ENCODE results near the gene NYAP1.

The NYAP1 gene

DNA sequence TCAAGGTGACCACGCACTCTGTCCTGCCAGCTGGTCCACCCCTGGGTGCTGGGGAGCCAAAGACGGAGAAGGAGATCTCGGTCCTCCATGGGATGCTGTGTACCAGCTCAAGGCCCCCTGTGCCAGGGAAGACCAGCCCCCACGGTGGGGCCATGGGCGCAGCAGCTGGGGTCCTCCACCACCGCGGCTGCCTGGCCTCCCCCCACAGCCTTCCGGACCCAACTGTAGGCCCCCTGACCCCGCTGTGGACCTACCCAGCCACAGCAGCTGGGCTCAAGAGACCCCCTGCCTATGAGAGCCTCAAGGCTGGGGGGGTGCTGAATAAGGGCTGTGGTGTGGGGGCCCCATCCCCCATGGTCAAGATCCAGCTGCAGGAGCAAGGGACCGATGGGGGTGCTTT lies 5.4 kb downstream of the NYAP1 start:
- TF ChIP-seq BCL11B (tag by site-specific recombination; IDR thresholded peaks at IDR 0.05; ENCODE audit: low read depth) (no peak; the same call in 1 of the 2 replicates), ZBTB17 (tag by site-specific recombination; IDR thresholded peaks at IDR 0.05) (no peak)
- CTCF ChIA-PET = interaction anchor here (0.5 to 1.0 kb wide), 2 partner anchors 20 to 82 kb away, joined by 3 to 7 read pairs; no protein-coding TSS in a partner anchor
- POLR2A ChIA-PET = interaction anchor here (1.0 kb wide), 1 partner anchor 15 kb away, joined by 3 read pairs; no protein-coding TSS in a partner anchor
- Histone ChIP-seq H3K27ac (ENCODE audit: extremely low read depth, low read depth, low read length) (no peak overlapping the region), H3K4me1 (ENCODE audit: control insufficient read depth, insufficient read depth, low read length) (no peaks in the 10 kb centered on the region), H3K4me3 (ENCODE audit: low read depth, low read length) (no peak overlapping the region), H3K36me3 (ENCODE audit: control insufficient read depth in 2 of 2, insufficient read depth in 1 of 2, low read length in 2 of 2) (no peaks in the 10 kb centered on the region), H3K9me3 (ENCODE audit: control insufficient read depth, insufficient read depth, low read depth, low read length) (no peaks in the 10 kb centered on the region)

DNA sequence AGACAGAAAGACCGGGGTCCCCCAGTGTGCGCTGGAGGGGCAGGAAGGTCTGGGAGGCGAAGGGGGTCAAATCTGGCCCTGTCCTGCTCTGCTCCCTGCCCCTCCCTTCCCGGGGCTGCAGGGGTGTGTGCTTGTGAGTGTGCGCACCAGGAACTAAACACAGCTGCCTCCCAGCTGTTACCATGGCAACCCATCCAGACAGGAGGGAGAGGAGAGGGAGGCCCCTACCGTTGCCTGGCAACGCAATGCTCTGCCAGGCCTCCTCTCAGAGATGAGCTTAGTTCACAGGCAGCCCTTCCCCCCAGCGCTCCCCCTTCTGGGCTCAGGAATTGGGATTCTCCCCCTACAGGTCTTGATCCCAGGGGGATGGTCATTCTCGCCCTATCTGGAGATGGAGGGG lies 6.1 kb downstream of the NYAP1 start:
- Histone ChIP-seq H3K4me1 (ENCODE audit: control insufficient read depth, insufficient read depth, low read length) (no peaks in the 10 kb centered on the region), H3K4me3 (ENCODE audit: low read depth, low read length) (no peak overlapping the region), H3K27ac (ENCODE audit: extremely low read depth, low read depth, low read length) (no peak overlapping the region), H3K36me3 (ENCODE audit: control insufficient read depth in 2 of 2, insufficient read depth in 1 of 2, low read length in 2 of 2) (no peaks in the 10 kb centered on the region), H3K9me3 (ENCODE audit: control insufficient read depth, insufficient read depth, low read depth, low read length) (no peaks in the 10 kb centered on the region)
- POLR2A ChIA-PET = interaction anchor here (0.6 to 1.0 kb wide), 5 partner anchors 9 to 61 kb away, joined by 3 to 5 read pairs (median 3); partner anchors contain the start of genes MEPCE, TSC22D4 and ZCWPW1
- CTCF ChIA-PET = interaction anchor here (0.8 to 1.1 kb wide), 4 partner anchors 13 to 69 kb away, joined by 3 to 7 read pairs (median 4); no protein-coding TSS in a partner anchor
- TF ChIP-seq GLIS2 (tag by site-specific recombination; IDR thresholded peaks at IDR 0.05) (no peak), ZNF324 (tag by site-specific recombination; IDR thresholded peaks at IDR 0.05) (no peak), KLF10 (tag by site-specific recombination; IDR thresholded peaks at IDR 0.05) (peak; percentile 63; the same call in 1 of the 2 replicates), MYNN (tag by site-specific recombination; IDR thresholded peaks at IDR 0.05; ENCODE audit: borderline replicate concordance) (peak; percentile 88), ZNF561 (tag by site-specific recombination; IDR thresholded peaks at IDR 0.05; ENCODE audit: borderline replicate concordance) (no peak), ZNF2 (tag by site-specific recombination; IDR thresholded peaks at IDR 0.05) (peak; percentile 62; the same call in 1 of the 2 replicates), ZNF514 (tag by site-specific recombination; IDR thresholded peaks at IDR 0.05) (no peak), KLF16 (tag by site-specific recombination; IDR thresholded peaks at IDR 0.05) (0 out of 2 replicates have a peak, but pooled peaks have one; percentile 30), KLF9 (tag by site-specific recombination; IDR thresholded peaks at IDR 0.05; ENCODE audit: low read depth) (peak; percentile 45)
- TF ChIP-seq, protein P1, sequence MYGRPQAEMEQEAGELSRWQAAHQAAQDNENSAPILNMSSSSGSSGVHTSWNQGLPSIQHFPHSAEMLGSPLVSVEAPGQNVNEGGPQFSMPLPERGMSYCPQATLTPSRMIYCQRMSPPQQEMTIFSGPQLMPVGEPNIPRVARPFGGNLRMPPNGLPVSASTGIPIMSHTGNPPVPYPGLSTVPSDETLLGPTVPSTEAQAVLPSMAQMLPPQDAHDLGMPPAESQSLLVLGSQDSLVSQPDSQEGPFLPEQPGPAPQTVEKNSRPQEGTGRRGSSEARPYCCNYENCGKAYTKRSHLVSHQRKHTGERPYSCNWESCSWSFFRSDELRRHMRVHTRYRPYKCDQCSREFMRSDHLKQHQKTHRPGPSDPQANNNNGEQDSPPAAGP (tag by site-specific recombination; IDR thresholded peaks at IDR 0.05) = no peak; the same call in 1 of the 2 replicates
- TF ChIP-seq, protein P2, sequence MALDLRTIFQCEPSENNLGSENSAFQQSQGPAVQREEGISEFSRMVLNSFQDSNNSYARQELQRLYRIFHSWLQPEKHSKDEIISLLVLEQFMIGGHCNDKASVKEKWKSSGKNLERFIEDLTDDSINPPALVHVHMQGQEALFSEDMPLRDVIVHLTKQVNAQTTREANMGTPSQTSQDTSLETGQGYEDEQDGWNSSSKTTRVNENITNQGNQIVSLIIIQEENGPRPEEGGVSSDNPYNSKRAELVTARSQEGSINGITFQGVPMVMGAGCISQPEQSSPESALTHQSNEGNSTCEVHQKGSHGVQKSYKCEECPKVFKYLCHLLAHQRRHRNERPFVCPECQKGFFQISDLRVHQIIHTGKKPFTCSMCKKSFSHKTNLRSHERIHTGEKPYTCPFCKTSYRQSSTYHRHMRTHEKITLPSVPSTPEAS (tag by site-specific recombination; IDR thresholded peaks at IDR 0.05) = peak; percentile 38; the same call in 1 of the 2 replicates
- TF ChIP-seq, protein P3, sequence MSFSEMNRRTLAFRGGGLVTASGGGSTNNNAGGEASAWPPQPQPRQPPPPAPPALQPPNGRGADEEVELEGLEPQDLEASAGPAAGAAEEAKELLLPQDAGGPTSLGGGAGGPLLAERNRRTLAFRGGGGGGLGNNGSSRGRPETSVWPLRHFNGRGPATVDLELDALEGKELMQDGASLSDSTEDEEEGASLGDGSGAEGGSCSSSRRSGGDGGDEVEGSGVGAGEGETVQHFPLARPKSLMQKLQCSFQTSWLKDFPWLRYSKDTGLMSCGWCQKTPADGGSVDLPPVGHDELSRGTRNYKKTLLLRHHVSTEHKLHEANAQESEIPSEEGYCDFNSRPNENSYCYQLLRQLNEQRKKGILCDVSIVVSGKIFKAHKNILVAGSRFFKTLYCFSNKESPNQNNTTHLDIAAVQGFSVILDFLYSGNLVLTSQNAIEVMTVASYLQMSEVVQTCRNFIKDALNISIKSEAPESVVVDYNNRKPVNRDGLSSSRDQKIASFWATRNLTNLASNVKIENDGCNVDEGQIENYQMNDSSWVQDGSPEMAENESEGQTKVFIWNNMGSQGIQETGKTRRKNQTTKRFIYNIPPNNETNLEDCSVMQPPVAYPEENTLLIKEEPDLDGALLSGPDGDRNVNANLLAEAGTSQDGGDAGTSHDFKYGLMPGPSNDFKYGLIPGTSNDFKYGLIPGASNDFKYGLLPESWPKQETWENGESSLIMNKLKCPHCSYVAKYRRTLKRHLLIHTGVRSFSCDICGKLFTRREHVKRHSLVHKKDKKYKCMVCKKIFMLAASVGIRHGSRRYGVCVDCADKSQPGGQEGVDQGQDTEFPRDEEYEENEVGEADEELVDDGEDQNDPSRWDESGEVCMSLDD (tag by site-specific recombination; IDR thresholded peaks at IDR 0.05) = no peak
- TF ChIP-seq, protein P4, sequence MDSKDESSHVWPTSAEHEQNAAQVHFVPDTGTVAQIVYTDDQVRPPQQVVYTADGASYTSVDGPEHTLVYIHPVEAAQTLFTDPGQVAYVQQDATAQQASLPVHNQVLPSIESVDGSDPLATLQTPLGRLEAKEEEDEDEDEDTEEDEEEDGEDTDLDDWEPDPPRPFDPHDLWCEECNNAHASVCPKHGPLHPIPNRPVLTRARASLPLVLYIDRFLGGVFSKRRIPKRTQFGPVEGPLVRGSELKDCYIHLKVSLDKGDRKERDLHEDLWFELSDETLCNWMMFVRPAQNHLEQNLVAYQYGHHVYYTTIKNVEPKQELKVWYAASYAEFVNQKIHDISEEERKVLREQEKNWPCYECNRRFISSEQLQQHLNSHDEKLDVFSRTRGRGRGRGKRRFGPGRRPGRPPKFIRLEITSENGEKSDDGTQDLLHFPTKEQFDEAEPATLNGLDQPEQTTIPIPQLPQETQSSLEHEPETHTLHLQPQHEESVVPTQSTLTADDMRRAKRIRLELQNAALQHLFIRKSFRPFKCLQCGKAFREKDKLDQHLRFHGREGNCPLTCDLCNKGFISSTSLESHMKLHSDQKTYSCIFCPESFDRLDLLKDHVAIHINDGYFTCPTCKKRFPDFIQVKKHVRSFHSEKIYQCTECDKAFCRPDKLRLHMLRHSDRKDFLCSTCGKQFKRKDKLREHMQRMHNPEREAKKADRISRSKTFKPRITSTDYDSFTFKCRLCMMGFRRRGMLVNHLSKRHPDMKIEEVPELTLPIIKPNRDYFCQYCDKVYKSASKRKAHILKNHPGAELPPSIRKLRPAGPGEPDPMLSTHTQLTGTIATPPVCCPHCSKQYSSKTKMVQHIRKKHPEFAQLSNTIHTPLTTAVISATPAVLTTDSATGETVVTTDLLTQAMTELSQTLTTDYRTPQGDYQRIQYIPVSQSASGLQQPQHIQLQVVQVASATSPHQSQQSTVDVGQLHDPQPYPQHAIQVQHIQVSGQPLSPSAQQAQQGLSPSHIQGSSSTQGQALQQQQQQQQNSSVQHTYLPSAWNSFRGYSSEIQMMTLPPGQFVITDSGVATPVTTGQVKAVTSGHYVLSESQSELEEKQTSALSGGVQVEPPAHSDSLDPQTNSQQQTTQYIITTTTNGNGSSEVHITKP (tag by site-specific recombination; IDR thresholded peaks at IDR 0.05) = 0 out of 2 replicates have a peak, but pooled peaks have one; percentile 17
